CD4-positive, alpha-beta T cell (primary cell): ENCODE measurements around the gene HTR4. TPM values are rescaled to one million over a fixed set of nuclear protein-coding genes. Genes with fewer than 3 reads are reported as not detected.

ENCODE experiments used
- ATAC-seq: fragments of 200-7000 bp; cut with Tn5 transposase; one replicate; pipeline ENCODE4 v1.10.0; 2022; ENCODE audit warnings: mild to moderate bottlenecking; ENCODE audit not compliant: poor library complexity
- CTCF ChIA-PET: fragments of 350-600 bp; sonication (Branson Sonifier 250); formaldehyde crosslinking; loops from one replicate; lab custom pipeline; 2021; ENCODE audit warnings: antibody characterized with exemption, inconsistent platforms; lab: Charles Lee
- POLR2A ChIA-PET: fragments of 350-600 bp; sonication (Branson Sonifier 250); formaldehyde crosslinking; loops from one replicate; lab custom pipeline; 2021; ENCODE audit warnings: antibody characterized with exemption, inconsistent platforms; lab: Charles Lee
- DNase-seq, 14 experiments: peaks; one replicate each; pipeline ENCODE4 v3.0.0-alpha.2; 2013 to 2020; ENCODE audit warnings: mixed read lengths in 2 of 14
- H3K27ac ChIP-seq, 2 donors: one replicate each; pipeline versions ENCODE4 v1.5.1 to v1.7.0; 2013; ENCODE audit warnings: low read length in 2 of 2, low read depth in 1 of 2, mild to moderate bottlenecking in 1 of 2
- H3K27me3 ChIP-seq, 2 experiments: 1 replicate in 1 of 2; 2 replicates in 1 of 2; pipeline versions ENCODE4 v1.6.1 to v1.7.0; 2013; ENCODE audit warnings: low read length in 2 of 2, control low read depth in 1 of 2, mild to moderate bottlenecking in 1 of 2, moderate library complexity in 1 of 2; ENCODE audit not compliant: insufficient read depth in 2 of 2, control insufficient read depth in 1 of 2
- H3K36me3 ChIP-seq: one replicate; pipeline ENCODE4 v1.6.1; 2013; ENCODE audit warnings: low read length, control low read depth; ENCODE audit not compliant: insufficient read depth
- H3K4me1 ChIP-seq: one replicate; pipeline ENCODE4 v1.6.1; 2013; ENCODE audit warnings: low read length, control low read depth; ENCODE audit not compliant: insufficient read depth
- H3K4me3 ChIP-seq: one replicate; pipeline ENCODE4 v1.5.1; 2013; ENCODE audit warnings: mild to moderate bottlenecking, low read length, moderate library complexity
- H3K9me3 ChIP-seq, 2 experiments: 1 replicate in 1 of 2; 2 replicates in 1 of 2; pipeline versions ENCODE4 v1.6.1 to v1.7.0; 2013; ENCODE audit warnings: low read length in 2 of 2, mild to moderate bottlenecking in 2 of 2, control low read depth in 1 of 2, moderate library complexity in 1 of 2; ENCODE audit not compliant: control insufficient read depth in 1 of 2, insufficient read depth in 1 of 2
- H3K27ac Mint-ChIP-seq: one replicate; pipeline ENCODE4 v1.8.0; 2020; ENCODE audit warnings: mixed read lengths
- H3K27me3 Mint-ChIP-seq: one replicate; pipeline ENCODE4 v1.8.0; 2021; ENCODE audit warnings: mixed read lengths
- H3K36me3 Mint-ChIP-seq: one replicate; pipeline ENCODE4 v1.8.0; 2021; ENCODE audit warnings: low read depth, mixed read lengths
- H3K4me1 Mint-ChIP-seq: one replicate; pipeline ENCODE4 v1.8.0; 2021; ENCODE audit warnings: low read depth, mixed read lengths
- H3K4me3 Mint-ChIP-seq: one replicate; pipeline ENCODE4 v1.8.0; 2020; ENCODE audit warnings: mild to moderate bottlenecking, mixed read lengths
- H3K9me3 Mint-ChIP-seq: one replicate; pipeline ENCODE4 v1.8.0; 2020; ENCODE audit warnings: mixed read lengths
- CTCF ChIP-seq: fragments of 200-600 bp; IDR thresholded peaks from one replicate; pipeline ENCODE4 v1.8.0; 2022; ENCODE audit warnings: antibody characterized with exemption, mild to moderate bottlenecking
- intact Hi-C, 2 experiments: fragments of 100-400 bp; cut with DNase I in 1 of 2; cut with micrococcal nuclease in 1 of 2; formaldehyde crosslinking; loops; one replicate each; pipeline versions ENCODE4 v1.15.1 to v1.9.0; 2023 to 2025; cut with DNase I, micrococcal nuclease
- total RNA-seq, 174 experiments: library from RNA in 2 of 174; stranded (reverse) in 2 of 174; gene quantifications; one replicate each; pipeline ENCODE4 v1.2.3 and lab custom pipeline; 2021 to 2026

HTR4 gene
- total RNA-seq, 2 experiments from 2014 or later: not detected

GRCh38 chr5:148697809-148698196 is 43.5 kb upstream of the HTR4 start:
- Mint-ChIP-seq H3K4me1 (no peaks in the 10 kb centered on the region), H3K9me3 (peaks cover 10% of the 10 kb centered on the region), H3K4me3 (no peak overlapping the region), H3K27ac (no peak overlapping the region), H3K36me3 (no peaks in the 10 kb centered on the region), H3K27me3 (peaks cover 30% of the 10 kb centered on the region)
- Histone ChIP-seq H3K4me1 (no peaks in the 10 kb centered on the region), H3K9me3 (no peaks in the 10 kb centered on the region), H3K27me3 (no peaks in the 10 kb centered on the region), H3K27ac (no peak overlapping the region), H3K36me3 (no peaks in the 10 kb centered on the region), H3K4me3 (no peak overlapping the region)
- DNase-seq: no peak
- ChIA-PET POLR2A (no interaction called here), CTCF (no interaction called here)
- intact Hi-C loops: no loop called here
- no peak for ATAC-seq
- no peak for TF ChIP-seq CTCF

GRCh38 chr5:148697180-148697808 is 43.0 kb upstream of the HTR4 start:
- Mint-ChIP-seq H3K27me3 (peaks cover 29% of the 10 kb centered on the region), H3K4me3 (no peak overlapping the region), H3K36me3 (no peaks in the 10 kb centered on the region), H3K27ac (no peak overlapping the region), H3K4me1 (no peaks in the 10 kb centered on the region), H3K9me3 (peaks cover 7% of the 10 kb centered on the region)
- CTCF ChIA-PET: no interaction called here
- Histone ChIP-seq H3K36me3 (no peaks in the 10 kb centered on the region), H3K4me1 (no peaks in the 10 kb centered on the region), H3K27ac (no peak overlapping the region), H3K9me3 (no peaks in the 10 kb centered on the region), H3K4me3 (no peak overlapping the region), H3K27me3 (no peaks in the 10 kb centered on the region)
- POLR2A ChIA-PET: no interaction called here
- no peak for TF ChIP-seq CTCF
- DNase-seq (no peak), ATAC-seq (no peak)
- intact Hi-C loops: no loop called here

GRCh38 chr5:148696187-148697036 is 42.1 kb upstream of the HTR4 start:
- H3K27ac ChIP-seq: no peak overlapping the region
- CTCF ChIA-PET: no interaction called here
- Mint-ChIP-seq H3K27me3 (peaks cover 25% of the 10 kb centered on the region), H3K4me1 (no peaks in the 10 kb centered on the region), H3K9me3 (peaks cover under 1% of the 10 kb centered on the region), H3K36me3 (no peaks in the 10 kb centered on the region), H3K27ac (no peak overlapping the region), H3K4me3 (no peak overlapping the region)
- intact Hi-C loops: no loop called here
- TF ChIP-seq CTCF: no peak
- H3K27me3 ChIP-seq: no peaks in the 10 kb centered on the region
- no peaks in the 10 kb centered on the region for H3K4me1 ChIP-seq
- H3K4me3 ChIP-seq: no peak overlapping the region
- H3K9me3 ChIP-seq: no peaks in the 10 kb centered on the region
- POLR2A ChIA-PET: no interaction called here
- no peak for DNase-seq
- no peaks in the 10 kb centered on the region for H3K36me3 ChIP-seq
- ATAC-seq: no peak
